NCI-H1436 treated with DMSO at 0.1 percent for 48 hours (cell line): ENCODE measurements around the gene NUCB2.

Experiments used
- DNase-seq: peaks from one replicate; lab custom pipeline; 2025; lab: John Stamatoyannopoulos, UW

NUCB2 gene

DNA sequence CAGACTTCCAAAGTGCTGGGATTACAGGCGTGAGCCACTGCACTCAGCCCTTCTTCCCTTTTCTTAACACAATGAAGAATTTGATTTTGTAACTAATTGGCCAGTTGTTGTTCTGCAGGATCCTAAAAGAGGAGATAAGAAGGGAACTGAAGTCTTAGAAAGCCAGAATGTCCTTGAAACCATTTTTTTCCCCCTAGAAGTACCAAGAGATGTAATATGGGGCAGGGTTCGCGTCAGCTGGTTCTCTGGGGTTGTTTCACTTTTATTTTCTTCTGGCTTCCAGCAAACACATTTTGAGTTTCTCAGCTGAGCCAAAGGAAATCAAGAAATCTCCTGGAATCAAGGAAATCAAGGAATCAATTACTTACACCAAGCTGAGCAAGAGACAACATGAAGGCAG lies 7.6 kb upstream of the NUCB2 start:
- DNase-seq, result no peak

GRCh38 chr11:17272801-17273200 lies 3.7 kb upstream of the NUCB2 start:
- no peak for DNase-seq

DNA sequence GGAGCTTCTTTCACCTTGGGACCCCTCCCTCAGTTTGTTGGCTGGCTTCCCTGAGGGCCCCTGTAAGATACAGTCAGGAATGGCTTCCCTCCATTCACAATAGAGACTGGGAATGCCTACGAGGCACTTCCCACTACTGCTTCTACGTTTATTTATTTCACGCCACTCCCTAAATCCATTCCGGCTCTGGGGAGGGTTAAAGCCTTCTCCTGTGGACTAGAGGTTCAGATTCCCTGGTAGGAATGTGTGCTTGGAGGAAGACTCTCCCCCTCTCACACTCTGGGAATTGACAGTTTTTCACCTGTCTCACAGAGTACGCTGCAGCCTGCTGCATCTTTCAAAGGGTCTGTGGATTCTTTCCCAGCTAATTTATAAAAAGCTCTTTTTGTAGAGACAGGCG lies 3.3 kb upstream of the NUCB2 start:
- DNase-seq, result no peak

GRCh38 chr11:17273668-17274282 lies 2.8 kb upstream of the NUCB2 start:
- DNase-seq, result no peak

GRCh38 chr11:17275400-17276235 lies 921 bp upstream of the NUCB2 start:
- no peak for DNase-seq

GRCh38 chr11:17277024-17277584 lies 565 bp downstream of the NUCB2 start:
- DNase-seq, result no peak

GRCh38 chr11:17280494-17281127 lies 4.1 kb downstream of the NUCB2 start:
- no peak for DNase-seq

GRCh38 chr11:17286332-17286731 lies 9.8 kb downstream of the NUCB2 start:
- no peak for DNase-seq

DNA sequence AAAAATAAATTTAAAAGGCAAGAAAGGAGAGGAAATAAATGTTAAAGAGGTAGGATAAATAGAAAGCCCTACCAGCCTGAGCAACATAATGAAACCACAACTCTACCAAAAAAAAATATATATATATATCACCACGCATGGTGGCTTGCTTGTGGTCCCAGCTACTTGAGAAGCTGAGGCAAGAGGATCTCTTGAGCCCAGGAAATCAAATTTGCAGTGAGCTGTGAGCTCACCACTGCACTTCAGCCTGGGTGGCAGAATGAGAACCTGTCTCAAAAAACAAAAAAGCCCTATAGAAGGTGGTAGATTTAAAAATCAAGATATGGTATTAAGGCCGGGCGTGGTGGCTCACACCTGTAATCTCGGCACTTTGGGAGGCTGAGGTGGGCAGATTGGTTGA lies 10.5 kb downstream of the NUCB2 start:
- DNase-seq, result no peak

DNA sequence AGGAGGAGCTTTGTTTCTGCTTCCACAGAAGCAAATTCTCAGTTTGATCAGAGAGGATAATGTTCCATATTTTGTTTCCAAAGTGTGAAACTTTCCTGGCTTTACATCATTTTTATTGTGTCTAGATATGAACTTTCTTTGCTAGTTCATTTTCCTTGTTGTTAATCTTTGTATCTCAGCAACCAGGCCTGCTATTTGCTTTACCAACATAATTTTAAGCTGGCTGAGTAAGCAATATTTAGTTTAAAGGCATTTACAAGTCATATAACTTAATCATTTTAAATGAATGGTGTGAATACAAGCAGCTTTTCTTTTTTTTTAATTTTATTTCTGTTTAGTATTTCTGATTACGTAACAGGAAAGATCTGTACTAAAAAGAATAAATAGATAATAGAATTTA lies 15.2 kb downstream of the NUCB2 start:
- DNase-seq, result no peak

- no peak for DNase-seq
Observed at GRCh38 chr11:17293311-17293710, 16.8 kb downstream of the NUCB2 start.

GRCh38 chr11:17294033-17294432 lies 17.5 kb downstream of the NUCB2 start:
- no peak for DNase-seq

GRCh38 chr11:17296852-17297559 lies 20.5 kb downstream of the NUCB2 start:
- DNase-seq, result no peak

GRCh38 chr11:17298302-17298701 lies 21.8 kb downstream of the NUCB2 start:
- no peak for DNase-seq

- DNase-seq, result no peak
Observed at GRCh38 chr11:17300372-17300771, 23.8 kb downstream of the NUCB2 start.

DNA sequence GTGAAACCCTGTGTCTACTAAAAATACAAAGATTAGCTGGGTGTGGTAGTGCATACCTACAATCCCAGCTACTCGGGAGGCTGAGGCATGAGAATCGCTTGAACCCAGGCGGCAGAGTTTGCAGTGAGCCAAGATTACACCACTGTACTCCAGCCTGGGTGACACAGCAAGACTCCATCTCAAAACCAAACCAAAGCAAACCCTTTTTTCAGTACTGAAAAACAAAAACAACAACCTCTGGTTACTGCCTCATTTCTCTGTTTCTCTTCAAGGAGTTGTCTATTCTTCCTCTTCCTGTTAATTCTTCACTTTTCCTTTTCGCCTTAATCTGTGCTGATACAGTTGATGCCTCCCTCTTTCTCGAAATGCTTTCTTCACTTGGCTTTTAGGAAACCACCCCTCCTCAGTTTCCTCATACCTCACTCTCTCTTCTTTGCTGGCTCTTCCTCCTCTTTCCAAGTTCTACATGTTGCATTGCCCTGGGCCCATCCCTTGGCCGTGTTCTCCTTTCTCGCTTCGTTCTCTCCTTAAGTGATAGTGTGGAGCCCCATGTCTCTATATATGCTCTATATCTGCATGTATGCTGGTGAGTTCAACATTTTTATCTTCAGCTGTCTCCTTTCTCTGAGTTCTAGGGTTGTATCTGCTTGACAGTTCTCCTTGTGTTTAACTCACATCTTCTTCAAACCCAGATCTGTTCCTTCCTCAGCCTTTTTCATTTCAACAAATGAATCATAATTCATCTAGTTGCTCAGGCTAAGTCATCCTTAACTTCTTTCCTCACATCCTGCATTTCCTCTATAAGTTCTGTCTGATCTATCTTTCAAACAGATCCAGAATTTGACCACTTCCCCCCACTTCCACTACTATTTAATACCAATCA lies 37.1 kb downstream of the NUCB2 start:
- no peak for DNase-seq

DNA sequence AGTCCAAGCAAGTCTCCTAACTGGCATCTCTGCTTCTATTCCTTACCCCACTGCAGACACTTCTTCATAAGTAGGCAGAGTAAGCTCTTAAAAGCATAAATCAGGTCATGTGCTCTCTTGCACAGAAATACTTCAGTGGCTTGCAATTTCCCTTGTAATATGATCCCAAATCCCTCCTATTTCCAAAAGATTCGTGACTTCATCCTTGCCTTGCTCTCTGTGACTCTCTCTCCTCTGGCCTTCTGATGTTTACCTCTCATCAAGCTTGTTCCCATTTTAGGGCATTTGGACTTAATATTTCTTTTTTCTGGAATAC lies 37.7 kb downstream of the NUCB2 start:
- DNase-seq, result no peak

DNA sequence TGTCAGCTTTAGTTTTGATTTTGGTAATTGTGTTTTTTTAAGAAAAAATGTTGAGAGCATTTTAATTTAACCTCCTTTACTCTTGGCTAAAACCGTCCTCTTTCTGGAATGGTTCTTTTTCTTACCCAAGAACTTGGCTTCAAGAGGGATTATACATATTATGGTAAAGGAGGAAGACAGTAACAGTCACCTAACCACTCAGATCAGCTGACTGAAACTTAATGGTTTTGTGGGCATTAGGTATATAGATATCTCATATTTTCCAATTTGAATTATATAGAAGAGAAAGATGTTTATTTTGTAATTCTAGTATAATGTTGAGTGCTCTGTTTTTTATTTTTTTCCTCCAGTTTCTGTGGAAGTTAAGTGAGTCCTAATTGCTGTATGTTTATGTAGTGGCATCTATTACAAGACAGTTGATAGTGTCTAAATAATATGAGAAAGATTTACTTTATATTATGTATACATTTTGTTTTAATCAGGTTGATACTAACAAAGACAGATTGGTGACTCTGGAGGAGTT lies 38.4 kb downstream of the NUCB2 start:
- no peak for DNase-seq

- no peak for DNase-seq
Observed at GRCh38 chr11:17328871-17329494, 52.4 kb downstream of the NUCB2 start.

- no peak for DNase-seq
Observed at GRCh38 chr11:17331669-17332068, 55.1 kb downstream of the NUCB2 start.
